CD4-positive, CD25-positive, alpha-beta regulatory T cell (primary cell): Measurements from ENCODE around the gene VWA5B1. TPM values are rescaled to one million over a fixed set of nuclear protein-coding genes. Genes with fewer than 3 reads are reported as not detected.
A peak's percentile ranks its signal among the peaks of the same experiment; 100 is the strongest.

Experiments
- ATAC-seq, 2 donors: fragments of 150-1000 bp; cut with Tn5 transposase; one replicate each; pipeline ENCODE4 v1.10.0; 2021; ENCODE audit warnings: low read depth in 2 of 2, moderate number of reproducible peaks in 2 of 2, moderate library complexity in 1 of 2
- DNase-seq, 3 donors: peaks; one replicate each; pipeline versions ENCODE4 v3.0.0 to v3.0.0-alpha.2; 2012 to 2022; ENCODE audit warnings: mixed read lengths in 1 of 3
- H3K27ac ChIP-seq: one replicate; pipeline ENCODE4 v1.7.0; 2013; ENCODE audit warnings: mild to moderate bottlenecking, low read length; ENCODE audit not compliant: insufficient read depth, poor library complexity, severe bottlenecking
- H3K27me3 ChIP-seq: one replicate; pipeline ENCODE4 v1.7.0; 2013; ENCODE audit warnings: low read length; ENCODE audit not compliant: control insufficient read depth, insufficient read depth
- H3K36me3 ChIP-seq: one replicate; pipeline ENCODE4 v1.7.0; 2013; ENCODE audit warnings: mild to moderate bottlenecking, low read length, moderate library complexity; ENCODE audit not compliant: control insufficient read depth, insufficient read depth
- H3K4me1 ChIP-seq: 2 replicates; pipeline ENCODE4 v1.7.0; 2013; ENCODE audit warnings: mild to moderate bottlenecking, low read length; ENCODE audit not compliant: insufficient read depth, control insufficient read depth, poor library complexity, severe bottlenecking
- H3K4me3 ChIP-seq: one replicate; pipeline ENCODE4 v1.7.0; 2013; ENCODE audit warnings: low read depth, mild to moderate bottlenecking, low read length, moderate library complexity
- H3K9me3 ChIP-seq, 2 experiments: 1 replicate in 1 of 2; 2 replicates in 1 of 2; pipeline ENCODE4 v1.7.0; 2013; ENCODE audit warnings: low read length in 2 of 2, mild to moderate bottlenecking in 1 of 2, moderate library complexity in 1 of 2; ENCODE audit not compliant: control insufficient read depth in 2 of 2
- H3K27ac Mint-ChIP-seq, 3 donors: one replicate each; pipeline ENCODE4 v1.8.0; 2020 to 2022; ENCODE audit warnings: mild to moderate bottlenecking in 3 of 3, mixed read lengths in 3 of 3, moderate library complexity in 2 of 3
- H3K27me3 Mint-ChIP-seq: one replicate; pipeline ENCODE4 v1.8.0; 2022; ENCODE audit warnings: mild to moderate bottlenecking, mixed read lengths
- H3K36me3 Mint-ChIP-seq: one replicate; pipeline ENCODE4 v1.8.0; 2020; ENCODE audit warnings: mixed read lengths
- H3K4me1 Mint-ChIP-seq, 4 donors: one replicate each; pipeline ENCODE4 v1.8.0; 2020 to 2022; ENCODE audit warnings: mixed read lengths in 4 of 4, mild to moderate bottlenecking in 1 of 4
- H3K4me3 Mint-ChIP-seq, 4 donors: one replicate each; pipeline ENCODE4 v1.8.0; 2020 to 2022; ENCODE audit warnings: mild to moderate bottlenecking in 4 of 4, mixed read lengths in 4 of 4, moderate library complexity in 3 of 4
- H3K9me3 Mint-ChIP-seq, 7 donors: one replicate each; pipeline ENCODE4 v1.8.0; 2020 to 2022; ENCODE audit warnings: mixed read lengths in 7 of 7, mild to moderate bottlenecking in 3 of 7, moderate library complexity in 2 of 7
- polyA plus RNA-seq, 4 donors: library from polyadenylated mRNA; unstranded; fragments of 300-500 nt; fragmentation: Illumina TruSeq; gene quantifications; one replicate each; pipeline ENCODE4 v1.2.3, GENCODE V29; 2021
- total RNA-seq: library from RNA; stranded (reverse); gene quantifications from one replicate; pipeline ENCODE4 v1.2.3, GENCODE V29; 2022

Gene VWA5B1
- total and polyA plus RNA-seq, 5 donors from 2014 or later: 0.08 TPM; not detected in 4

GRCh38 chr1:20319456-20320220, 29.0 kb downstream of the VWA5B1 start:
- H3K9me3 Mint-ChIP-seq: peaks cover 0 to 1% (median 0%) of the 10 kb centered on the region in 7 donors
- H3K27ac Mint-ChIP-seq: no peak overlapping the region
- no peak for DNase-seq
- no peak overlapping the region for H3K27ac ChIP-seq
- no peaks in the 10 kb centered on the region for H3K9me3 ChIP-seq
- H3K27me3 Mint-ChIP-seq: peaks cover 15% of the 10 kb centered on the region
- H3K27me3 ChIP-seq: no peaks in the 10 kb centered on the region
- H3K4me1 Mint-ChIP-seq: peaks cover 3 to 34% (median 16%) of the 10 kb centered on the region in 4 donors
- H3K4me3 Mint-ChIP-seq: no peak overlapping the region
- no peaks in the 10 kb centered on the region for H3K36me3 Mint-ChIP-seq
- H3K4me3 ChIP-seq: no peak overlapping the region
- no peaks in the 10 kb centered on the region for H3K36me3 ChIP-seq
- no peak for ATAC-seq
- peaks cover 12% of the 10 kb centered on the region for H3K4me1 ChIP-seq

- H3K4me1 ChIP-seq: peaks cover 12% of the 10 kb centered on the region
- peaks cover 3 to 34% (median 16%) of the 10 kb centered on the region in 4 donors for H3K4me1 Mint-ChIP-seq
- no peaks in the 10 kb centered on the region for H3K27me3 ChIP-seq
- no peak overlapping the region for H3K4me3 ChIP-seq
- peaks cover 0 to 1% (median 0%) of the 10 kb centered on the region in 7 donors for H3K9me3 Mint-ChIP-seq
- peak overlapping the region in 2 of 3 donors; percentile 62 to 88 for H3K27ac Mint-ChIP-seq
- H3K27me3 Mint-ChIP-seq: peaks cover 15% of the 10 kb centered on the region
- DNase-seq: no peak
- no peaks in the 10 kb centered on the region for H3K36me3 ChIP-seq
- H3K36me3 Mint-ChIP-seq: no peaks in the 10 kb centered on the region
- H3K9me3 ChIP-seq: no peaks in the 10 kb centered on the region
- peak overlapping the region in 3 of 4 donors; percentile 73 to 86 (median 75) for H3K4me3 Mint-ChIP-seq
- H3K27ac ChIP-seq: no peak overlapping the region
- no peak for ATAC-seq
Measured at GRCh38 chr1:20320704-20321103, 30.0 kb downstream of the VWA5B1 start.

GRCh38 chr1:20321573-20321972, 30.9 kb downstream of the VWA5B1 start:
- ATAC-seq: no peak
- H3K27ac Mint-ChIP-seq: peak overlapping the region; percentile 88 to 91 (median 90)

GRCh38 chr1:20322081-20322824, 31.6 kb downstream of the VWA5B1 start:
- Mint-ChIP-seq H3K4me3 (peak overlapping the region; percentile 73 to 86 (median 74)), H3K4me1 (peaks cover 3 to 34% (median 16%) of the 10 kb centered on the region in 4 donors), H3K9me3 (peaks cover 0 to 1% (median 0%) of the 10 kb centered on the region in 7 donors), H3K27ac (peak overlapping the region; percentile 88 to 91 (median 90)), H3K27me3 (peaks cover 12% of the 10 kb centered on the region), H3K36me3 (no peaks in the 10 kb centered on the region)
- H3K36me3 ChIP-seq: no peaks in the 10 kb centered on the region
- no peaks in the 10 kb centered on the region for H3K9me3 ChIP-seq
- peak overlapping the region; percentile 85 for H3K4me3 ChIP-seq
- peaks cover 12% of the 10 kb centered on the region for H3K4me1 ChIP-seq
- DNase-seq (peak in 2 of 3 donors; percentile 16 to 61), ATAC-seq (peak; percentile 38 to 43)
- H3K27me3 ChIP-seq: no peaks in the 10 kb centered on the region
- H3K27ac ChIP-seq: peak overlapping the region; percentile 62

More at GRCh38 chr1:20321573-20321972, 30.9 kb downstream of the VWA5B1 start:
- no peaks in the 10 kb centered on the region for H3K9me3 ChIP-seq
- DNase-seq: no peak
- no peaks in the 10 kb centered on the region for H3K36me3 ChIP-seq
- Mint-ChIP-seq H3K9me3 (peaks cover 0 to 1% (median 0%) of the 10 kb centered on the region in 7 donors), H3K36me3 (no peaks in the 10 kb centered on the region), H3K4me1 (peaks cover 3 to 34% (median 16%) of the 10 kb centered on the region in 4 donors), H3K4me3 (peak overlapping the region; percentile 47 to 86 (median 74)), H3K27me3 (peaks cover 10% of the 10 kb centered on the region)
- no peaks in the 10 kb centered on the region for H3K27me3 ChIP-seq
- peak overlapping the region; percentile 85 for H3K4me3 ChIP-seq
- H3K4me1 ChIP-seq: peaks cover 12% of the 10 kb centered on the region
- H3K27ac ChIP-seq: peak overlapping the region; percentile 62

- H3K27me3 ChIP-seq: no peaks in the 10 kb centered on the region
- peaks cover 12% of the 10 kb centered on the region for H3K4me1 ChIP-seq
- peak overlapping the region; percentile 88 to 91 (median 90) for H3K27ac Mint-ChIP-seq
- peak overlapping the region; percentile 73 to 86 (median 74) for H3K4me3 Mint-ChIP-seq
- no peaks in the 10 kb centered on the region for H3K9me3 ChIP-seq
- DNase-seq (peak in 2 of 3 donors; percentile 46 to 75), ATAC-seq (peak; percentile 90 to 94)
- H3K9me3 Mint-ChIP-seq: peaks cover 0 to 1% (median 0%) of the 10 kb centered on the region in 7 donors
- H3K27ac ChIP-seq: peak overlapping the region; percentile 62
- H3K36me3 ChIP-seq: no peaks in the 10 kb centered on the region
- H3K36me3 Mint-ChIP-seq: no peaks in the 10 kb centered on the region
- peaks cover 3 to 34% (median 16%) of the 10 kb centered on the region in 4 donors for H3K4me1 Mint-ChIP-seq
- H3K4me3 ChIP-seq: peak overlapping the region; percentile 85
- peaks cover 17% of the 10 kb centered on the region for H3K27me3 Mint-ChIP-seq
Measured at GRCh38 chr1:20322825-20323612, 32.3 kb downstream of the VWA5B1 start.

GRCh38 chr1:20323613-20323920, 32.9 kb downstream of the VWA5B1 start:
- no peak overlapping the region for H3K4me3 ChIP-seq
- no peak overlapping the region for H3K27ac ChIP-seq
- Mint-ChIP-seq H3K27me3 (peaks cover 23% of the 10 kb centered on the region), H3K27ac (peak overlapping the region in 2 of 3 donors; percentile 88 to 90), H3K36me3 (no peaks in the 10 kb centered on the region), H3K9me3 (peaks cover 0 to 1% (median 0%) of the 10 kb centered on the region in 7 donors), H3K4me3 (peak overlapping the region in 3 of 4 donors; percentile 58 to 86 (median 73)), H3K4me1 (peaks cover 3 to 34% (median 16%) of the 10 kb centered on the region in 4 donors)
- H3K9me3 ChIP-seq: no peaks in the 10 kb centered on the region
- H3K27me3 ChIP-seq: no peaks in the 10 kb centered on the region
- no peak for DNase-seq
- H3K36me3 ChIP-seq: no peaks in the 10 kb centered on the region
- no peak for ATAC-seq
- peaks cover 12% of the 10 kb centered on the region for H3K4me1 ChIP-seq

GRCh38 chr1:20324704-20325406, 34.2 kb downstream of the VWA5B1 start:
- Histone ChIP-seq H3K4me3 (no peak overlapping the region), H3K27ac (no peak overlapping the region), H3K27me3 (no peaks in the 10 kb centered on the region), H3K36me3 (no peaks in the 10 kb centered on the region), H3K9me3 (no peaks in the 10 kb centered on the region), H3K4me1 (peaks cover 12% of the 10 kb centered on the region)
- H3K4me1 Mint-ChIP-seq: peaks cover 3 to 32% (median 15%) of the 10 kb centered on the region in 4 donors
- peaks cover 0 to 1% (median 0%) of the 10 kb centered on the region in 7 donors for H3K9me3 Mint-ChIP-seq
- DNase-seq (no peak), ATAC-seq (no peak)
- peak overlapping the region in 1 of 4 donors; percentile 45 for H3K4me3 Mint-ChIP-seq
- no peaks in the 10 kb centered on the region for H3K36me3 Mint-ChIP-seq
- H3K27me3 Mint-ChIP-seq: peaks cover 25% of the 10 kb centered on the region
- peak overlapping the region in 1 of 3 donors; percentile 37 for H3K27ac Mint-ChIP-seq
